ENCODE data around the gene ZBED1. TPM values are rescaled to one million over a fixed set of nuclear protein-coding genes. Genes with fewer than 3 reads are reported as not detected.
"Not testable (repeated sequence)": the region's sequence is repeated elsewhere in the genome, so short reads cannot be mapped to it uniquely, and the experiment has no call there.

The ZBED1 gene
- total and polyA plus RNA-seq, 5 experiments from 2014 or later = 25.6 to 43.4 (median 32.6) TPM

DNA sequence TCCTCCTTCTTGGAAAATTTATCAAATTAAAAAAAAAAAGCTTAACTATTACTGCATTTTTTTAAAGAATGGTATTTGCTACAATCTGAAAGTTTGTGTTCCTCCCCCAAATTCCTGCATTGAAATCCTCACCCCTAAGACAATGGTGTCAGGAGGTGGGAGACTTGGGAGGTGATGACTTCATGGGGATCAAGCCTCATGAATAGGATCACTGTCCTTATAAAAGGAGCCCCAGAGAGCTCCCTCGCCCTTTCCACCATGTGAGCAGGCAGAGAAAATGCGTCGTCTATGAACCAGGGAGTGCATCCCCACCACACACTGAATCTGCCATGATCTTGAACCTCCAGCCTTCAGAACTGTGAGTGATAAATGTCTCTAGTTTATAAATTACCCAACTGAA, 38.0 kb downstream of the ZBED1 start:
- H3K36me3 Mint-ChIP-seq = peaks cover 5 to 11% (median 5%) of the 10 kb centered on the region in 3 donors
- DNase-seq (peak in 1 of 10 donors; percentile 14), ATAC-seq (no peak)
- peaks cover 8 to 34% (median 24%) of the 10 kb centered on the region in 4 donors for H3K4me1 Mint-ChIP-seq
- POLR2A ChIA-PET = no interaction called here
- peak overlapping the region in 1 of 10 donors; percentile 14 for H3K27ac Mint-ChIP-seq
- H3K4me3 Mint-ChIP-seq = no peak overlapping the region
- peaks cover 0 to 5% (median 0%) of the 10 kb centered on the region in 9 donors for H3K9me3 Mint-ChIP-seq
- H3K27me3 Mint-ChIP-seq = no peaks in the 10 kb centered on the region

DNA sequence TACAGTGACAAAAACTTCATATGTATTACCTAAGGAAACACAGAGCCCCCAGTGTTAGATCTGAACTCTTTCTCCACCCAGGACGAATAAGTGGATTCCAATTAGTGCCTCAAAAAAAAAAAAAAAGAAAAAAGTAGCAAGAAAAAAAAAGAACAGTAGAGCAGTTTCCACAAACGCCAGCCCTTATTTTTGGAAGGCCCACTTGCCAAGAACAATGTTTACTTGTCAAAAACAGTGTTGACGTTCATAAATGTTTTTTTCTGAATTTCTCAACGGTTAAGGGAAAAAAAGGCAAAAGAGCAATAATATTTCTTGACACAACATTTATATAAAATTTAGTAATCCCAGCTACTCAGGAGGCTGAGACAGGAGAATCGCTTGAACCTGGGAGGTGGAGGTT, 38.7 kb downstream of the ZBED1 start:
- no peak for ATAC-seq
- Mint-ChIP-seq H3K4me3 (no peak overlapping the region), H3K27me3 (no peaks in the 10 kb centered on the region), H3K4me1 (peaks cover 8 to 33% (median 24%) of the 10 kb centered on the region in 4 donors), H3K9me3 (peaks cover 0 to 5% (median 0%) of the 10 kb centered on the region in 9 donors), H3K36me3 (peaks cover 5 to 8% (median 5%) of the 10 kb centered on the region in 3 donors), H3K27ac (peak overlapping the region in 2 of 10 donors; percentile 24 to 91)
- POLR2A ChIA-PET = no interaction called here
- DNase-seq = no peak

DNA sequence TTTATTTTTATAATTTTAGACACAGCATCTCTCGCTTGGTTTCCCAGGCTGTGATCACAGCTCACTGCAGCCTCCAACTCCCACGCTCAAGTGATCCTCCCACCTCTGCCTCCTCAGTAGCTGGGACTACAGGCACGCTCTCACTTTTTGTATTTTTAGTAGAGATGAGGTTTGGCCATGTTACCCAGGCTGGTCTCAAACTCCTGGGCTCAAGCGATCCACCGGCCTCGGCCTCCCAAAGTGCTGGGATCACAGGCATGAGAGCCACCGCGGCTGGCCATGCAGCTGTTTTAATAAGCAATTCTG, 39.1 kb downstream of the ZBED1 start:
- Mint-ChIP-seq H3K27ac (peak overlapping the region in 2 of 10 donors; percentile 70 to 91), H3K27me3 (no peaks in the 10 kb centered on the region), H3K4me1 (peaks cover 8 to 35% (median 26%) of the 10 kb centered on the region in 4 donors), H3K4me3 (no peak overlapping the region), H3K9me3 (peaks cover 0 to 5% (median 0%) of the 10 kb centered on the region in 9 donors), H3K36me3 (peaks cover 5 to 8% (median 5%) of the 10 kb centered on the region in 3 donors)
- DNase-seq = no peak
- ATAC-seq = no peak
- POLR2A ChIA-PET = no interaction called here

DNA sequence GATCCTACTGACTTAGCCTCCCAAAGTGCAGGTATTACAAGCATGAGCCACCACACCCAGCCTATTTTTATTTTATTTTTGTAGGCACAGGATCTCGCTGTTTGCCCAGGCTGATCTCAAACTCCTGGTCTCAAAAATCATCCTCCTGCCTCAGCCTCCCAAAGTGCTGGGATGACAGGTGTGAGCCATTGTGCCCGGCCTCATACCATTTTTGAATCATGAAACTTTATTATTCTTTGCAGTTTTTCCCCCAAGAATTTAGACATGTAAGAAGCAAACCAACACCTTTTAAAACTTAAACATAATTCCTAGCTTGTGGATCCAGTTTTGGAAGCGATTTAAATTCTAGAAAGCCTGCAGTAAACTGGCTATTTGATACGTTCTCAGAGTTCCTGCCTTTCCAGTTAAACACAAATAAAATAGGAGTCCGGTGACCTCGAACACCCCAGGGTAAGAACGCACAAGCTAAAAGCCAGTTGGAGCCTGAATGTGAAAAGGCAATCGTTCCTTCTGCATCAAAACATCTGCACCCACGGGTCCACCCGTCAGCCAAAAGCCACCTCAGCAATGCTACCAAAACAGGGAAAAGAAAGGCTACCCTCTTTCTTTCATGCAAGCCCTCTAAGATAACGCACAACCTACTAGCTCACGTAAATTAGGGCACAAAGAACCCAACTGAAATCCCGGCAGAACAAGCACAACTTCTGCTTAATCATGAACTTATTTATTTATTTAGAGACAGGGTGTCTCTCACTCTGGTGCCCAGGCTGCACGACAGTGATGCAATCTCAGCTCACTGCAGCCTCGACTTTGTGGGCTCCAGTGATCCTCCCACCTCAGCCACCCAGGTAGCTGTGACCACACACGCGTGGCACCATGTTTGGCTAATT, 39.7 kb downstream of the ZBED1 start:
- Mint-ChIP-seq H3K27ac (peak overlapping the region in 2 of 10 donors; percentile 9 to 91), H3K4me1 (peaks cover 8 to 38% (median 26%) of the 10 kb centered on the region in 4 donors)
- POLR2A ChIA-PET, H3K36me3 Mint-ChIP-seq, H3K9me3 Mint-ChIP-seq, DNase-seq, ATAC-seq, H3K27me3 Mint-ChIP-seq, H3K4me3 Mint-ChIP-seq: not testable (repeated sequence)

DNA sequence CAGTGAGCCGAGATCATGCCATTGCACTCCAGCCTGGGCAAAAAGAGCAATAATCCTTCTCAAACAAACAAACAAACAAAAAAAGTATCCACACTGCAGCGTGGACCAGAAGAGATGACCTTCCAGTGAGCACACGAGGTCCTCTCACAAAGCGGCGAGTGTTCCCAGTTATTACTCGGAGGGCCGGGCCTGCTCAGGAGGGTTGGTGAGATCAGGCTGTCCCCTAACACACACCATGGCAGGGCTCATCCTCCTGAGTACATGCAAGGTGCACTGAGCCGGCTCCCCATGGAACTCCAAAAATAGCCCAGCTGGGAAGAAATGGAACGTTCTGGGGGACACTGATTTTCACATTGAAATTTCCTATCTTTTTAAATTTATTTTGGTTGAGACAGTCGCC, 40.7 kb downstream of the ZBED1 start:
- POLR2A ChIA-PET, H3K9me3 Mint-ChIP-seq, H3K4me3 Mint-ChIP-seq, H3K36me3 Mint-ChIP-seq, ATAC-seq, H3K27me3 Mint-ChIP-seq, DNase-seq: not testable (repeated sequence)
- peak overlapping the region in 1 of 10 donors; percentile 57 for H3K27ac Mint-ChIP-seq
- H3K4me1 Mint-ChIP-seq = peaks cover 11 to 37% (median 24%) of the 10 kb centered on the region in 4 donors

DNA sequence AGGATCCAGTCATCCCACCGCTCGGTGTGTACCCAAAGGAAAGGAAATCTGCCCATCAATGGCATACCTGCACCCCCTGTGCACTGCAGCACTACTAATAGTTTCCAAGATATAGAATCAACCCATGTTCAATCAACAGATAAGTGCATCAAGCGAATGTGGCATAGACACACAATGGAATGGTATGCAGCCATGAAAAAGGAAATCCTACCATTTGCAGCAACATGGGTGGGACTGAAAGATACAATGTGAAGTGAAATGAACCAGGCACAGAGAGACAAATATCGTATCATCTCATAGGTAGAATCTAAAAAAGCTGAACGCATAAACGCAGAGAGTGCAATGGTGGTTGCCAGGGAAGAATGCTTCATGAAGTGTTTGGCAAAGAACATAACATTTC, 42.5 kb downstream of the ZBED1 start:
- H3K4me1 Mint-ChIP-seq = peaks cover 11 to 24% (median 15%) of the 10 kb centered on the region in 4 donors

DNA sequence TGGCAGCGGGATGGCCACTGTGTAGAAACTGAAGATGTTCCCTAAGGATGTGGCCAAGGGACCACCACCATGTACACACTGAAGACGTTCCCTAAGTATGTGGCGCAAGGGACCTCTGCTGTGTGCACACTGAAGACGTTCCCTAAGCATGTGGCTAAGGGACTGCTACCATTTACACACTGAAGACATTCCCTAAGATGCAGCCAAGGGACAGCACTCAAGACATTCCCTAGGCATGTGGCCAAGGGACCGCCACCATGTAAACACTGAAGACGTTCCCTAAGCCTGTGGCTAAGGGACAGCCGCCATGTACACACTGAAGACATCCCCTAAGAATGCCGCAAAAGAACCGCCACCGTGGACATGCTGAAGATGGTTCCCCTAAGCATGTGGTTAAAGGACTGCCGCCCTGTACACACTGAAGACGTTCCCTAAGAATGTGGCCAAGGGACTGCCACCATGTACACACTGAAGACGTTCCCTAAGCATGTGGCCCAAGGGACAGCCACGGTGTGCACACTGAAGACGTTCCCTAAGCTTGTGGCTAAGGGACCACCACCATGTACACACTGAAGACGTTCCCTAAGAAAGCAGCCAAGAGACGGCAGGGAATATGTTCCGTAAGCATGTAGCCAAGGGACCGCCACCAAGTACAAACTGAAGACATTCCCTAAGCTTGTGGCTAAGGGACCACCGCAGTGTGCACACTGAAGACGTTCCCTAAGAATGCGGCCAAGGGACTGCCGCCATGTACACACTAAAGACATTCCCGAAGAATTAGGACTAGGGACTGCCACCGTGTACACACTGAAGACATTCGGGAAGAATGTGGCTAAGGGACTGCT, 43.3 kb downstream of the ZBED1 start:
- Mint-ChIP-seq H3K27me3 (no peaks in the 10 kb centered on the region), H3K4me1 (peaks cover 8 to 22% (median 11%) of the 10 kb centered on the region in 4 donors), H3K9me3 (peaks cover 0 to 8% (median 4%) of the 10 kb centered on the region in 9 donors), H3K4me3 (no peak overlapping the region), H3K27ac (no peak overlapping the region), H3K36me3 (peaks cover 10 to 16% (median 13%) of the 10 kb centered on the region in 3 donors)
- DNase-seq (no peak), ATAC-seq (no peak)
- POLR2A ChIA-PET = no interaction called here

More for the DNA sequence above, 42.5 kb downstream of the ZBED1 start:
- H3K27me3 Mint-ChIP-seq = no peaks in the 10 kb centered on the region
- no peak for ATAC-seq
- peaks cover 5 to 13% (median 8%) of the 10 kb centered on the region in 3 donors for H3K36me3 Mint-ChIP-seq
- no peak overlapping the region for H3K27ac Mint-ChIP-seq
- H3K4me3 Mint-ChIP-seq = no peak overlapping the region
- H3K9me3 Mint-ChIP-seq = peaks cover 0 to 5% (median 0%) of the 10 kb centered on the region in 9 donors
- POLR2A ChIA-PET = no interaction called here
- DNase-seq = no peak

DNA sequence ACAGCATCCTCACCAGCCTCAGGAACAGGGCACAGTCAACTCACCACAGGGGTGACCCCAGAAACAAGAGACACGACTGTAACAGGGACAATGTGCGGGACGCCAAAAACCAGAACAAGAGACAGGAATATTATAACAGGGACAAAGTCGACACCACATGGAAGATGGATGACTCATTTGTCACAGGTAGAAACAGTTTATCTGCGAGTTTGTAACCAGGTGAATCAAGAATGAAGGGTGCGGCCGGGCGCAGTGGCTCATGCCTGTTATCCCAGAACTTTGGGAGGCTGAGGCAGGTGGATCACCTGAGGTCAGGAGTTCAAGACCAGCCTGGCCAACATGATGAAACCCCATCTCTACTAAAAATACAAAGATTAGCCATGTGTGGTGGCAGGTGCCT, 44.7 kb downstream of the ZBED1 start:
- H3K9me3 Mint-ChIP-seq, ATAC-seq, DNase-seq, H3K4me3 Mint-ChIP-seq, POLR2A ChIA-PET, H3K27me3 Mint-ChIP-seq: not testable (repeated sequence)
- Mint-ChIP-seq H3K27ac (peak overlapping the region in 1 of 10 donors; percentile 8), H3K36me3 (peaks cover 12 to 15% (median 14%) of the 10 kb centered on the region in 3 donors), H3K4me1 (peaks cover 8 to 27% (median 17%) of the 10 kb centered on the region in 4 donors)

DNA sequence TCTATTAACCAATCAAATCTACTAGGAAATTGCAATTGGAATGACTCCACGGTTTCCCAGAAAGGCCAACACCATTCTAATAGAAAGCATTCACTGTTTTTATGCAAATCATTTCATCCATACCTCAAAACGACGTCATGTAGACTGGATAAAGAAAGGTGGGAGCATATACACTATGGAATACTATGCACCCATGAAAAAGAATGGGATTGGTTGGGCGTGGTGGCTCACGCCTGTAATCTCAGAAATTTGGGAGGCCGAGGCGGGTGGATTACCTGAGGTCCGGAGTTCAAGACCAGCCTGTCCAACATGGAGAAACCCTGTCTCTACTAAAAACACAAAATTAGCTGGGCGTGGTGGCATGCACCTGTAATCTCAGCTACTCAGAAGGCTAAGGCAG, 46.2 kb downstream of the ZBED1 start:
- H3K9me3 Mint-ChIP-seq, POLR2A ChIA-PET, H3K27ac Mint-ChIP-seq, H3K27me3 Mint-ChIP-seq, DNase-seq, H3K4me3 Mint-ChIP-seq, ATAC-seq: not testable (repeated sequence)
- peaks cover 12 to 17% (median 15%) of the 10 kb centered on the region in 3 donors for H3K36me3 Mint-ChIP-seq
- peaks cover 21 to 31% (median 22%) of the 10 kb centered on the region in 4 donors for H3K4me1 Mint-ChIP-seq

DNA sequence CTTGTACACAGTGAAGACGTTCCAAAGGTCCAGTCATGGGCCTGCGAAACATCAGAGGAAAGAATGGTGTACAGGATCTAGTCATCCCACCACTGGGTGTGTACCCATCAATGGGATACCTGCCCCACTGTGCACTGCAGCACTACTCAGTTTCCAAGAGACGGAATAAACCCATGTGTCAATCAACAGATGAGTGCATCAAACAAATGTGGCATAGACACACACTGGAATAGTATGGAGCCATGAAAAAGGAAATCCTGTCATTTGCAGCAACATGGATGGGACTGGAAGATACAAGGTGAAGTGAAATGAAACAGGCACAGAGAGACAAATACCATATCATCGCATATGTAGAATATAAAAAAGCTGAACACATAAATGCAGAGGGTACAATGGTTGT, 48.0 kb downstream of the ZBED1 start:
- no peak overlapping the region for H3K27ac Mint-ChIP-seq
- peaks cover 7 to 18% (median 12%) of the 10 kb centered on the region in 3 donors for H3K36me3 Mint-ChIP-seq
- POLR2A ChIA-PET = no interaction called here

DNA sequence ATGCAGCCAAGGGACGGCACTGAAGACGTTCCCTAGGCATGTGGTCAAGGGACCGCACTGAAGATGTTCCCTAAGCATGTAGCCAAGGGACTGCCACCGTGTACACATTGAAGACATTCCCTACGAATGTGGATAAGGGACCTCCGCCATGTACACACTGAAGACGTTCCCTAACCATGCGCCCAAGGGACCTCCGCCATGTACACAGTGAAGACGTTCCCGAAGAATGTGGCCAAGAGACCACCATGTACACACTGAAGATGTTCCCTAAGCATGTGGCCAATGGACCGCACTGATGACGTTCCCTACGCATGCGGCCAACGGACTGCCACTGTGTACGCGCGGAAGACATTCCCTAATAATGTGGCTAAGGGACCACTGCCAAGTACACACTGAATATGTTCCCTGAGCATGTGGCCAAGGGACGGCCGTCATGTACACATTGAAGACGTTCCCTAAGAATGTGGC, 48.4 kb downstream of the ZBED1 start:
- Mint-ChIP-seq H3K4me3 (no peak overlapping the region), H3K27me3 (no peaks in the 10 kb centered on the region), H3K4me1 (peaks cover 18 to 31% (median 25%) of the 10 kb centered on the region in 4 donors), H3K9me3 (peaks cover 0 to 5% (median 0%) of the 10 kb centered on the region in 9 donors), H3K36me3 (peaks cover 7 to 21% (median 17%) of the 10 kb centered on the region in 3 donors), H3K27ac (no peak overlapping the region)
- POLR2A ChIA-PET = no interaction called here
- DNase-seq = no peak
- no peak for ATAC-seq

More for the DNA sequence above, 48.0 kb downstream of the ZBED1 start:
- H3K27me3 Mint-ChIP-seq = no peaks in the 10 kb centered on the region
- DNase-seq (no peak), ATAC-seq (no peak)
- H3K4me3 Mint-ChIP-seq = no peak overlapping the region
- H3K4me1 Mint-ChIP-seq = peaks cover 20 to 31% (median 25%) of the 10 kb centered on the region in 4 donors
- H3K9me3 Mint-ChIP-seq = peaks cover 0 to 5% (median 0%) of the 10 kb centered on the region in 9 donors

DNA sequence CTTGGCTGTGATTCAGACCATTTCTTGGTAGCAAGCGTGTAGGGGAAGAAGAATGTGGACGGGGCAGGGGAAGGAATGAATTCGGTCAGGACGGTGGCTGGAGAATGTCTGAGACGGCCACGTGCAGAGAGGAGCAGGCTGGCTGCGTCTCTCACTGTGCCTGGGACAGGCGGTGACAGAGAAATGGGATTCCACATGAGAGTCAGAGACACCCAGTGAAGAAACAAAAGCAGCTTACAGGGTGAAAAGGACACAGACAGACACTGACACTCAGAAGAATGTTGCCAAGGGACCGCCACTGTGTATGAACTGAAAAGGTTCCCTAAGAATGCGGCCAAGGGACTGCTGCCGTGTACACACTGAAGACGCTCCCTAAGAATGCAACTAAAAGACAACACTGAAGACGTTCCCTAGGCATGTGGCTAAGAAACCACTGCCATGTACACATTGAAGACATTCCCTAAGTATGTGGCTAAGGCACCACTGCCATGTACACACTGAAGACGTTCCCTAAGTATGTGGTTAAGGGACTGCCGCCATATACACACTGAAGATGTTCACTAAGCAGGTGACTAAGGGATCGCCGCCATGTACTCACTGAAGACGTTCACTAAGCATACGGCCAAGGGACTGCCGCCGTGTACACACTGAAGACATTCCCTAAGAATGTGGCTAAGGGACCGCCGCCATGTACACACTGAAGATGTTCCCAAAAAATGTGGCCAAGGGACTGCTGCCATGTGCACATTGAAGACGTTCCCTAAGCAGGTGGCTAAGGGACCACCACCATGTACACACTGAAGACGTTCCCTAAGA, 49.1 kb downstream of the ZBED1 start:
- Mint-ChIP-seq H3K36me3 (peaks cover 7 to 26% (median 20%) of the 10 kb centered on the region in 3 donors), H3K27ac (peak overlapping the region in 3 of 10 donors; percentile 10 to 68 (median 44)), H3K27me3 (no peaks in the 10 kb centered on the region)

More for the DNA sequence above, 49.1 kb downstream of the ZBED1 start:
- Mint-ChIP-seq H3K4me3 (peak overlapping the region in 1 of 10 donors; percentile 37), H3K4me1 (peaks cover 17 to 27% (median 22%) of the 10 kb centered on the region in 4 donors), H3K9me3 (peaks cover 0 to 5% (median 0%) of the 10 kb centered on the region in 9 donors)
- no peak for ATAC-seq
- POLR2A ChIA-PET = no interaction called here
- DNase-seq = no peak
